G401 (cell line): ENCODE data around the gene OR2T3. TPM values are rescaled to one million over a fixed set of nuclear protein-coding genes. Genes with fewer than 3 reads are reported as not detected.
"Not testable (repeated sequence)": the region's sequence is repeated elsewhere in the genome, so short reads cannot be mapped to it uniquely, and the experiment has no call there.

Experiments
- DNase-seq: peaks from one replicate; pipeline ENCODE4 v3.0.0-alpha.2; 2015; ENCODE audit warnings: low spot score
- in situ Hi-C: cut with HindIII; loops from 2 replicates; pipeline ENCODE4 v1.10.0; 2016; ENCODE audit warnings: low sequenced_read_pairs, mixed read lengths
- total RNA-seq: library from RNA; depleted of rRNA; stranded (reverse); fragments of >200 nt; shearing (Covaris generic); gene quantifications from 2 replicates; pipeline ENCODE4 v1.2.3, GENCODE V29; 2014; rRNA removed

The OR2T3 gene
- total RNA-seq, 1 experiment from 2014 or later = not detected

DNA sequence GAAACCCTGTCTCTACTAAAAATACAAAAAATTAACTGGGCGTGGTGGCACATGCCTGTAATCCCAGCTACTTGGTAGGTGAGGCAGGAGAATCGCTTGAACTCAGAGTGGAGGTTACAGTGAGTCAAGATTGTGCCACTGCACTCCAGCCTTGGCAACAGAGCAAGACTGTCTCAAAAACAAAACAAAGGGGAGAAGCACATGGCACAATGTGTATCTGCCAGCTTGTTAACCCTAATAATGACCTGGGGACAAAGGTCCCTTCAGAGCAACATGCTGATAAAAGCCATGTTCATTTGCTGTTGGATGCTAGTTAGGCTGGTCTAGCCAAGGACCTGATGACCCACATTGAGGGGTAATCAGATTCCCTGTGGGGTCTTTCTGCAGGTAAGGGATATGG, 16.5 kb upstream of the OR2T3 start:
- in situ Hi-C loops, DNase-seq: not testable (repeated sequence)

DNA sequence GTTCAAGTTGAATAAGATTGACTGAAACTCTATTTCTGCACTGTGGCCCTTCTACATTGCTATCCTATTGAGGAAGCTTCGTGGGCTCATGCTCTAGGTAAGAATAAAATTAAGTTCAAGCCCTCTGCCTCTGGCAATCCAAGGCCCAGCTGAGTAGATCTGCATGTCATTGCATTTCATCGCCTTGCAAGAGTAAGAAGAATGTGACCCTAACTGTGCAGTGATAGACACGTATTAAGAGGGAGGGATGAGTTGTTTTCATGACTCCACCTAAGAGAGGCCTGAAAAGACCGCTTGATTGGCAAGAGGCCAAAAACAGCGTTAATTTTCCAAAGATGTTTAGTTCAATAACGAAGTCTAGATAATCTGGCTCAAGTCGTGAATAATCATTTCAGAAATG, 14.0 kb upstream of the OR2T3 start:
- DNase-seq, in situ Hi-C loops: not testable (repeated sequence)

- no peak for DNase-seq
- in situ Hi-C loops = no loop called here
Observed at GRCh38 chr1:248471154-248471553, 2.0 kb upstream of the OR2T3 start.

GRCh38 chr1:248472111-248472510, 1.0 kb upstream of the OR2T3 start:
- in situ Hi-C loops, DNase-seq: not testable (repeated sequence)

GRCh38 chr1:248475660-248476059, 2.5 kb downstream of the OR2T3 start:
- DNase-seq, in situ Hi-C loops: not testable (repeated sequence)

DNA sequence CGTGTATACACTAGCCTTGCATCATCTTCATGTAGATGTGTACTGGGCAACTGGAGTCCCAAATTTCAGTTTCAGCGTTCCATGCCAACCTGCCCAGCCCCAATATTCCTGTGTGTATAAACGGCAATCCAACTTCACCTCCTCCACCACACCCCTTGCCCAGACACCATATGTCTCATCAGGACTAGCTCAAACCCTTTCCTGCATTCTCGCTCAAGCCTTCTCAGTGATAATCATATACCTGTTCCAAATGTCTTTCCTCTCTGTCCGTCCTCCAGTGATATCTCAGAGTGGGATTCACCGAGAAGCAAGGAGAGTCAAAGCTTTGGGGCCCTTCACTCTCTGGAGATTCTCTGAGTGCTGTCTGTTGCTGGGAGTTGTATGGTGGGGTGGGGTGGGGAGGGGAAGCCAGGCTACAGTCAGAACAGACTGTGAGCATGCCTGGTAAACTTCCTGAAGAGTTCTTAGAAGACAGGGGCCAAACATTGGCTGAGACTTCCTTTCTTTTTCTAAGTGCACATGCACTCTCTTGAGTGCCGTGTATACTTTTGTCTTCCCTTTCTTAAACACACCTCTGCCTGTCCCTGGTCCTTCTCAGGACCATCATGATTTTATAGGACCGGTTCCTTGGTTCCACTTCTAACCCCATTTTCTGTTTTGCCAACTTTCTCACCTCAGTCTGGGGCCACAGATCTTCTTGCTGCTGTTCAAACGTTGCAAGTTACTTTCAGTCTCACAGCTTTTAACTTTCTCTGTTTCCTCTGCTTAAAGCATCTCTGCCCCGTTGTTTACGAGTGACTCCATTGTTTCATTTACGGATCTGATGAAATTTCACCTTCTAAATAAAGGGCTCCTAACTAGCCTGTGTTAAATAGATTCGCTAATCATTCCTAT, 8.8 kb downstream of the OR2T3 start:
- DNase-seq, in situ Hi-C loops: not testable (repeated sequence)

DNA sequence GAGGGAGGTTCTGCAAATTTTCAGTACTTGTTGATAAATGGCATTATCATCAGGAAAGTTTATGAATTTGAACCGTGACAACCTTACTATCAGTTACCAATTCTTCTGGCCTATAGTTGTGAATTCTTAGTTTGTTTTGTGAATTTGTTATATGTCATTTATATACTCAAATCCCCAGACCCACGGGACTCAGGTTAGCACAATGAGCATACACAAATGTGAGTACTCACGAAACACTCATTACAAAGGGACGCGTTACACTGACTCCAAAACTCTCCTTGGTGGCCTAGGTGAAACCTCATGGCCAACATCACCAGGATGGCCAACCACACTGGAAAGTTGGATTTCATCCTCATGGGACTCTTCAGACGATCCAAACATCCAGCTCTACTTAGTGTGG, 15.1 kb downstream of the OR2T3 start, which contains the start of gene OR2T5:
Gene OR2T5, plus strand, starts transcription at position 301 of the 400 bp plus-strand sequence. Its CDS starts 0 bp downstream, at position 301.
- DNase-seq, in situ Hi-C loops: not testable (repeated sequence)

DNA sequence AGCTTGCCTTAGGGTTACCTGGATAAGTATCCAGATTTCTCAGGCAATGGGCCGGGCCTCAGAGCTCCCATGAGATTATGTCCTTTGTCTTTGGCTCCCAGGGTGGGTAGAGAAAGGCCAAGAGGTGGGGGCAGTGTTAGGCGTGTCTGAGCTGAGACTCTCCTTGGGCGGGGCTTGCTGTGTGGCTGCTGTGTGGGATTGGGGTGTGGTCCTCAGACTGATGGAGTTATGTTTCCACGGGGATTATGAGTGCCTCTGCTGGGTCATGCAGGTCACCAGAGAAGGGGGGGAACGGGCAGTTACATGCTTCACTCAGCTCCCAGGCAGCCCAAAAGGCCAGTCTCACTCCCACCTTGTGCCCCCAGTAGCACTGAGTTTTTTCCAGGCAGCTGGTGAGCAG, 23.5 kb downstream of the OR2T3 start:
- in situ Hi-C loops, DNase-seq: not testable (repeated sequence)

- in situ Hi-C loops = not testable (repeated sequence)
Observed at GRCh38 chr1:248500305-248501035, 27.3 kb downstream of the OR2T3 start.

GRCh38 chr1:248507773-248508172, 34.6 kb downstream of the OR2T3 start, which contains the start of gene OR2G6:
Gene OR2G6 (plus strand): TSS chr1:248508073. CDS start chr1:248521647, 13,574 bp downstream.
- in situ Hi-C loops, DNase-seq: not testable (repeated sequence)

More at GRCh38 chr1:248500305-248501035, 27.3 kb downstream of the OR2T3 start:
- DNase-seq = not testable (repeated sequence)

DNA sequence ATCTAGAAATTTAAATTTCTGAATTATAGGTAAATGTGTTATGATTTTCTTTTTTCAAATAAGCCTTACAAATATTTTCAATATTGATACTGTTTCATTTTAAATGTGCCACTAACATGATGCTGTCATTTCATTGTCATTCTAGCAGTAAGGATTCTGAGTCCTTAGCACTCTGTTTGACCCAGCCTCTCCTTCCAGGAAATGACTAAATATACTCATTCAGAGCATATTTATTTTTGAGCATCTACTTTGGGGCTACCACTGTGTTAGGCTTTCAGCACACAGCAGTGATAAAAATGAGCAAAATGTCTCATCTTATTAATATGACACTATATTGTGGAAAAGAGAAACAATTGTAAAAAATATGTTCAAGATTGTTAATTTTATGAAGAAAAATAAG, 37.1 kb downstream of the OR2T3 start:
- DNase-seq, in situ Hi-C loops: not testable (repeated sequence)

DNA sequence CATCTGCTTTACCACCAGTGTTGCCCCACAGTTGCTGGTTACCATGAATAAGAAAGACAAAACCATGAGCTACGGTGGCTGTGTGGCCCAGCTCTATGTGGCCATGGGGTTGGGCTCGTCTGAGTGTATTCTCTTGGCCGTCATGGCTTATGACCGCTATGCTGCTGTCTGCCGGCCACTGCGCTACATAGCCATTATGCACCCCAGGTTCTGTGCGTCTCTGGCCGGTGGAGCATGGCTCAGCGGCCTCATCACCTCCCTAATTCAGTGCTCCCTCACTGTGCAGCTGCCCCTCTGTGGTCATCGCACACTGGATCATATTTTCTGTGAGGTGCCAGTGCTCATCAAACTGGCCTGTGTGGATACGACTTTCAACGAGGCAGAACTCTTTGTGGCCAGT, 48.7 kb downstream of the OR2T3 start:
- DNase-seq = no peak
- in situ Hi-C loops = no loop called here

Other genes with a start within 250 kb of the OR2T3 start
- gene OR2M4, start 241.9 kb upstream of the OR2T3 start, total RNA-seq = not detected in 2 replicates
- not detected in 2 replicates for gene OR2T33, start 195.4 kb upstream of the OR2T3 start, total RNA-seq
- not detected in 2 replicates for gene OR2T12, start 169.9 kb upstream of the OR2T3 start, total RNA-seq
- not detected in 2 replicates for gene OR2M7, start 148.8 kb upstream of the OR2T3 start, total RNA-seq
- gene OR14C36, start 124.6 kb upstream of the OR2T3 start, total RNA-seq = not detected in 2 replicates
- gene OR2T4, start 111.7 kb upstream of the OR2T3 start, total RNA-seq = not detected in 2 replicates
- not detected in 2 replicates for gene OR2T6, start 97.6 kb upstream of the OR2T3 start, total RNA-seq
- not detected in 2 replicates for gene OR2T1, start 70.3 kb upstream of the OR2T3 start, total RNA-seq
- not detected in 2 replicates for gene OR2T2, start 27.7 kb upstream of the OR2T3 start, total RNA-seq
- not detected in 2 replicates for gene OR2T5, start 15.2 kb downstream of the OR2T3 start, total RNA-seq
- not detected in 2 replicates for gene OR2G6, start 34.7 kb downstream of the OR2T3 start, total RNA-seq
- not detected in 2 replicates for gene OR2T29, start 89.4 kb downstream of the OR2T3 start, total RNA-seq
- not detected in 2 replicates for gene OR2T34, start 101.4 kb downstream of the OR2T3 start, total RNA-seq
- gene OR2T10, start 124.3 kb downstream of the OR2T3 start, total RNA-seq = not detected in 2 replicates
- gene OR2T11, start 161.7 kb downstream of the OR2T3 start, total RNA-seq = not detected in 2 replicates
- not detected in 2 replicates for gene OR2T35, start 171.9 kb downstream of the OR2T3 start, total RNA-seq
- gene OR2T27, start 182.2 kb downstream of the OR2T3 start, total RNA-seq = not detected in 2 replicates
- gene OR14I1, start 229.4 kb downstream of the OR2T3 start, total RNA-seq = not detected in 2 replicates